WTC11 (cell line): ENCODE measurements around the gene TMEM119. TPM values are rescaled to one million over a fixed set of nuclear protein-coding genes. Genes with fewer than 3 reads are reported as not detected.

Source experiments
- ATAC-seq: fragments of 200-7000 bp; cut with Tn5 transposase; 2 replicates; pipeline ENCODE4 v1.10.0; 2021; ENCODE audit warnings: mild to moderate bottlenecking, moderate library complexity
- CTCF ChIA-PET: fragments of 300-600 bp; sonication (Branson Sonifier 250); formaldehyde crosslinking; loops from one replicate; lab custom pipeline; 2021; ENCODE audit warnings: antibody characterized with exemption; lab: Charles Lee
- POLR2A ChIA-PET: fragments of 350-600 bp; sonication (Branson Sonifier 250); formaldehyde crosslinking; loops from one replicate; lab custom pipeline; 2021; ENCODE audit warnings: antibody characterized with exemption; lab: Charles Lee
- DNase-seq: peaks from one replicate; pipeline ENCODE4 v3.0.0; 2021; ENCODE audit warnings: low spot score
- H3K27ac Mint-ChIP-seq: 2 replicates; pipeline ENCODE4 v1.8.0; 2021; ENCODE audit warnings: mixed read lengths
- H3K27me3 Mint-ChIP-seq: 2 replicates; pipeline ENCODE4 v1.8.0; 2021; ENCODE audit warnings: low read depth, mild to moderate bottlenecking, moderate library complexity, mixed read lengths
- H3K36me3 Mint-ChIP-seq: 2 replicates; pipeline ENCODE4 v1.8.0; 2021; ENCODE audit warnings: mixed read lengths
- H3K4me1 Mint-ChIP-seq: 2 replicates; pipeline ENCODE4 v1.8.0; 2022; ENCODE audit warnings: mixed read lengths
- H3K4me3 Mint-ChIP-seq: 2 replicates; pipeline ENCODE4 v1.8.0; 2021; ENCODE audit warnings: mild to moderate bottlenecking, moderate library complexity, mixed read lengths
- H3K9me3 Mint-ChIP-seq: 2 replicates; pipeline ENCODE4 v1.8.0; 2021; ENCODE audit warnings: mixed read lengths
- ARID4B ChIP-seq: sonication (generic); formaldehyde crosslinking; IDR thresholded peaks from 2 replicates; pipeline ENCODE4 v1.8.0; 2023; ENCODE audit warnings: missing genetic modification reagents, mild to moderate bottlenecking, borderline replicate concordance
- CBFB ChIP-seq: sonication (generic); formaldehyde crosslinking; IDR thresholded peaks from 2 replicates; pipeline ENCODE4 v1.8.1; 2022; ENCODE audit warnings: mild to moderate bottlenecking, low read depth, missing genetic modification reagents
- ELF4 ChIP-seq: sonication (generic); formaldehyde crosslinking; IDR thresholded peaks from 2 replicates; pipeline ENCODE4 v1.8.1; 2022; ENCODE audit warnings: low read depth, mild to moderate bottlenecking, moderate library complexity, missing genetic modification reagents
- ETV6 ChIP-seq: sonication (generic); formaldehyde crosslinking; IDR thresholded peaks from 2 replicates; pipeline ENCODE4 v1.8.1; 2022; ENCODE audit warnings: mild to moderate bottlenecking, missing genetic modification reagents
- FOXP1 ChIP-seq: sonication (generic); formaldehyde crosslinking; IDR thresholded peaks from 2 replicates; pipeline ENCODE4 v1.8.0; 2022; ENCODE audit warnings: missing genetic modification reagents, mild to moderate bottlenecking, moderate library complexity, borderline replicate concordance
- HMGA2 ChIP-seq: fragments of 250-450 bp; sonication (Bioruptor Pico); IDR thresholded peaks from 2 replicates; pipeline ENCODE4 v1.4.0; 2021; ENCODE audit warnings: mild to moderate bottlenecking, moderate library complexity
- IRF2 ChIP-seq: sonication (generic); formaldehyde crosslinking; IDR thresholded peaks from 2 replicates; pipeline ENCODE4 v1.8.0; 2022; ENCODE audit warnings: low read depth, missing genetic modification reagents, borderline replicate concordance
- JUN ChIP-seq: sonication (generic); formaldehyde crosslinking; IDR thresholded peaks from 2 replicates; pipeline ENCODE4 v1.8.0; 2023; ENCODE audit warnings: mild to moderate bottlenecking, missing genetic modification reagents
- MYBL2 ChIP-seq: sonication (generic); formaldehyde crosslinking; IDR thresholded peaks from 2 replicates; pipeline ENCODE4 v1.8.1; 2023; ENCODE audit warnings: mild to moderate bottlenecking, moderate library complexity, missing genetic modification reagents
- NFYB ChIP-seq: sonication (generic); formaldehyde crosslinking; conservative IDR thresholded peaks from 2 replicates; pipeline ENCODE4 v1.8.0; 2022; ENCODE audit warnings: low read depth, missing genetic modification reagents
- PRRX2 ChIP-seq: fragments of 250-450 bp; sonication (Bioruptor Pico); IDR thresholded peaks from 2 replicates; pipeline ENCODE4 v1.8.0; 2021; ENCODE audit warnings: mild to moderate bottlenecking
- TP53 ChIP-seq: sonication (generic); formaldehyde crosslinking; IDR thresholded peaks from 2 replicates; pipeline ENCODE4 v1.8.1; 2023; ENCODE audit warnings: mild to moderate bottlenecking, missing genetic modification reagents
- ZNF138 ChIP-seq: sonication (generic); formaldehyde crosslinking; conservative IDR thresholded peaks from 2 replicates; pipeline ENCODE4 v1.8.1; 2022; ENCODE audit warnings: mild to moderate bottlenecking, moderate library complexity, missing genetic modification reagents
- total RNA-seq: library from RNA; stranded (reverse); gene quantifications from 3 replicates; pipeline ENCODE4 v1.2.3, GENCODE V29; 2021
- TF ChIP-seq, protein P1 (sequence below): sonication (generic); formaldehyde crosslinking; IDR thresholded peaks from 2 replicates; pipeline ENCODE4 v1.8.0; 2022; ENCODE audit warnings: mild to moderate bottlenecking, missing genetic modification reagents
- TF ChIP-seq, protein P2 (sequence below): sonication (generic); formaldehyde crosslinking; IDR thresholded peaks from 2 replicates; pipeline ENCODE4 v1.8.1; 2023; ENCODE audit warnings: mild to moderate bottlenecking, missing genetic modification reagents

The TMEM119 gene
- total RNA-seq, 1 experiment from 2014 or later: 0.20 TPM

GRCh38 chr12:108642899-108643654 lies 45.2 kb upstream of the TMEM119 start:
- H3K36me3 Mint-ChIP-seq: peaks cover 25% of the 10 kb centered on the region
- no peak overlapping the region for H3K27ac Mint-ChIP-seq
- peaks cover 29% of the 10 kb centered on the region for H3K4me1 Mint-ChIP-seq
- CTCF ChIA-PET: no interaction called here
- H3K27me3 Mint-ChIP-seq: no peaks in the 10 kb centered on the region
- TF ChIP-seq MYBL2 (CRISPR knock-in tag) (no peak), CBFB (no peak), IRF2 (CRISPR knock-in tag) (no peak), TP53 (no peak), JUN (no peak), PRRX2 (CRISPR knock-in tag) (no peak)
- ATAC-seq (no peak), DNase-seq (no peak)
- POLR2A ChIA-PET: no interaction called here
- H3K9me3 Mint-ChIP-seq: no peaks in the 10 kb centered on the region
- no peak overlapping the region for H3K4me3 Mint-ChIP-seq

DNA sequence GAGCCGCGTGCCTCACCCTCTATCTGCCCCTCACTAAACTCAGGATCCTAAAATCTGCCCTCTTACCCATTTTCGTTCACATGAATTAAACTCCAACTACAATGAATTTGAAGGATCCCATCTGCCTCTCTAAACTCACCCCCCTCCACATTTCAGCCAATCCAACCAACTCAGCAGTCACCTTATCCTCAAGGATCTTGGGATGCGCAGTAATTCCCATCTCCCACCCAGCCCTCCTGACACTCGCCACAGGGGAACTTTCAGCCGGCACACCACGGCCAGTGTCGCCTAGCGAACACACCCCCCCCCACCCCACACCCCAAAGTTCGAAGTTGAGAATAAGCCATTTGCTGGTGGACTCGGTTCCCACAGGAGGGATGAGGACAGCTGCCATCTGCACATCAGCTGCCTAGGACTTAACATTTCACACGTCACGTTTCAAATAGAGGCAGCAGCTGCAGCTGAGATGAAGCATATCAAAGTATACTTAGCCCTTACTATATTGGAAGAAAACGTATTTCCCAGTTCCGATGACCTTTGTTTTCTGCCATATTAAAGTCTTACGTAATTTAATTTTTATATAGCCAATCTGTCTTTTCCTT lies 44.5 kb upstream of the TMEM119 start:
- no peak for DNase-seq
- TF ChIP-seq ZNF138: no peak
- TF ChIP-seq ELF4 (CRISPR knock-in tag): no peak
- no peak for TF ChIP-seq HMGA2 (CRISPR knock-in tag)
- TF ChIP-seq, protein P1, sequence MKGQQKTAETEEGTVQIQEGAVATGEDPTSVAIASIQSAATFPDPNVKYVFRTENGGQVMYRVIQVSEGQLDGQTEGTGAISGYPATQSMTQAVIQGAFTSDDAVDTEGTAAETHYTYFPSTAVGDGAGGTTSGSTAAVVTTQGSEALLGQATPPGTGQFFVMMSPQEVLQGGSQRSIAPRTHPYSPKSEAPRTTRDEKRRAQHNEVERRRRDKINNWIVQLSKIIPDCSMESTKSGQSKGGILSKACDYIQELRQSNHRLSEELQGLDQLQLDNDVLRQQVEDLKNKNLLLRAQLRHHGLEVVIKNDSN: no peak
- TF ChIP-seq, protein P2, sequence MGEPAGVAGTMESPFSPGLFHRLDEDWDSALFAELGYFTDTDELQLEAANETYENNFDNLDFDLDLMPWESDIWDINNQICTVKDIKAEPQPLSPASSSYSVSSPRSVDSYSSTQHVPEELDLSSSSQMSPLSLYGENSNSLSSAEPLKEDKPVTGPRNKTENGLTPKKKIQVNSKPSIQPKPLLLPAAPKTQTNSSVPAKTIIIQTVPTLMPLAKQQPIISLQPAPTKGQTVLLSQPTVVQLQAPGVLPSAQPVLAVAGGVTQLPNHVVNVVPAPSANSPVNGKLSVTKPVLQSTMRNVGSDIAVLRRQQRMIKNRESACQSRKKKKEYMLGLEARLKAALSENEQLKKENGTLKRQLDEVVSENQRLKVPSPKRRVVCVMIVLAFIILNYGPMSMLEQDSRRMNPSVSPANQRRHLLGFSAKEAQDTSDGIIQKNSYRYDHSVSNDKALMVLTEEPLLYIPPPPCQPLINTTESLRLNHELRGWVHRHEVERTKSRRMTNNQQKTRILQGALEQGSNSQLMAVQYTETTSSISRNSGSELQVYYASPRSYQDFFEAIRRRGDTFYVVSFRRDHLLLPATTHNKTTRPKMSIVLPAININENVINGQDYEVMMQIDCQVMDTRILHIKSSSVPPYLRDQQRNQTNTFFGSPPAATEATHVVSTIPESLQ (CRISPR knock-in tag): no peak
- no peak for TF ChIP-seq FOXP1 (CRISPR knock-in tag)
- no peak for TF ChIP-seq ARID4B
- no peak for TF ChIP-seq ETV6 (CRISPR knock-in tag)
- no peak for TF ChIP-seq NFYB (CRISPR knock-in tag)
- TF ChIP-seq JUN: no peak
- Mint-ChIP-seq H3K27me3 (no peaks in the 10 kb centered on the region), H3K27ac (peak overlapping the region; percentile 36; the same call in 1 of the 2 replicates), H3K4me1 (peaks cover 35% of the 10 kb centered on the region), H3K4me3 (no peak overlapping the region), H3K36me3 (peaks cover 21% of the 10 kb centered on the region), H3K9me3 (no peaks in the 10 kb centered on the region)
- POLR2A ChIA-PET: no interaction called here
- CTCF ChIA-PET: interaction anchor here (0.9 kb wide), 1 partner anchor 49 kb away, joined by 3 read pairs; no protein-coding TSS in a partner anchor
- ATAC-seq: no peak
